Endodermal cell (in vitro differentiated cells): ENCODE data around the gene INTS11. TPM values are rescaled to one million over a fixed set of nuclear protein-coding genes. Genes with fewer than 3 reads are reported as not detected.
A peak's percentile ranks its signal among the peaks of the same experiment; 100 is the strongest.

Experiments used
- DNase-seq: peaks from one replicate; pipeline ENCODE4 v3.0.0-alpha.2; 2017
- H3K27ac ChIP-seq: 2 replicates; pipeline ENCODE4 v1.5.1; 2013; ENCODE audit warnings: mild to moderate bottlenecking, low read depth, low read length, moderate library complexity
- H3K27me3 ChIP-seq: 2 replicates; pipeline ENCODE4 v1.6.1; 2013; ENCODE audit warnings: mild to moderate bottlenecking, low read length, moderate library complexity; ENCODE audit not compliant: insufficient read depth, control insufficient read depth, poor library complexity, severe bottlenecking
- H3K36me3 ChIP-seq: 2 replicates; pipeline ENCODE4 v1.7.0; 2013; ENCODE audit warnings: mild to moderate bottlenecking, low read length, moderate library complexity; ENCODE audit not compliant: control insufficient read depth, insufficient read depth
- H3K4me1 ChIP-seq: one replicate; pipeline ENCODE4 v1.7.0; 2013; ENCODE audit warnings: low read length; ENCODE audit not compliant: control insufficient read depth, insufficient read depth
- H3K4me3 ChIP-seq: 2 replicates; pipeline ENCODE4 v1.5.1; 2013; ENCODE audit warnings: mild to moderate bottlenecking, low read length, moderate library complexity
- H3K9ac ChIP-seq: 2 replicates; pipeline ENCODE4 v1.6.1; 2013; ENCODE audit warnings: mild to moderate bottlenecking, low read length, moderate library complexity; ENCODE audit not compliant: poor library complexity, severe bottlenecking; ENCODE audit errors: extremely low read depth
- H3K9me3 ChIP-seq: 2 replicates; pipeline ENCODE4 v1.6.1; 2013; ENCODE audit warnings: mild to moderate bottlenecking, low read length, moderate library complexity; ENCODE audit not compliant: control insufficient read depth
- H3K27ac Mint-ChIP-seq: 2 replicates; pipeline ENCODE4 v1.8.0; 2020; ENCODE audit warnings: mixed read lengths
- H3K27me3 Mint-ChIP-seq: 2 replicates; pipeline ENCODE4 v1.8.0; 2021; ENCODE audit warnings: mild to moderate bottlenecking, mixed read lengths; ENCODE audit not compliant: insufficient read depth
- H3K36me3 Mint-ChIP-seq: 2 replicates; pipeline ENCODE4 v1.8.0; 2020; ENCODE audit warnings: low read depth, mixed read lengths
- H3K4me1 Mint-ChIP-seq: 2 replicates; pipeline ENCODE4 v1.8.0; 2020; ENCODE audit warnings: mixed read lengths
- H3K4me3 Mint-ChIP-seq: 2 replicates; pipeline ENCODE4 v1.8.0; 2020; ENCODE audit warnings: mild to moderate bottlenecking, moderate library complexity, mixed read lengths
- H3K9me3 Mint-ChIP-seq: 2 replicates; pipeline ENCODE4 v1.8.0; 2020; ENCODE audit warnings: mild to moderate bottlenecking, mixed read lengths
- CTCF ChIP-seq: fragments of 200-600 bp; sonication (generic); conservative IDR thresholded peaks from 2 replicates; pipeline ENCODE4 v1.5.0; 2021; ENCODE audit warnings: antibody characterized with exemption, mild to moderate bottlenecking
- WGBS, 2 experiments: methylation state at CpG; one replicate each; pipeline versions ENCODE4 v1.1.5 to v1.1.7; 2013; ENCODE audit warnings: missing lambda C conversion rate in 2 of 2, mixed read lengths in 1 of 2; ENCODE audit not compliant: insufficient coverage in 1 of 2, insufficient read length in 1 of 2; 5-methylcytosine and 5-hydroxymethylcytosine counted together
- total RNA-seq, 2 donors: library from RNA; stranded (reverse); fragmentation: NEBNext Ultra II Directional in 1 of 2; extraction: Animal tissue kit (Norgen Biotek cat#: 25700) in 1 of 2; gene quantifications; 2 replicates in 1 of 2; 3 replicates in 1 of 2; pipeline ENCODE4 v1.2.1, GENCODE V29; 2021

Gene INTS11
- total RNA-seq, 2 donors from 2014 or later, result 146 to 153 TPM

DNA sequence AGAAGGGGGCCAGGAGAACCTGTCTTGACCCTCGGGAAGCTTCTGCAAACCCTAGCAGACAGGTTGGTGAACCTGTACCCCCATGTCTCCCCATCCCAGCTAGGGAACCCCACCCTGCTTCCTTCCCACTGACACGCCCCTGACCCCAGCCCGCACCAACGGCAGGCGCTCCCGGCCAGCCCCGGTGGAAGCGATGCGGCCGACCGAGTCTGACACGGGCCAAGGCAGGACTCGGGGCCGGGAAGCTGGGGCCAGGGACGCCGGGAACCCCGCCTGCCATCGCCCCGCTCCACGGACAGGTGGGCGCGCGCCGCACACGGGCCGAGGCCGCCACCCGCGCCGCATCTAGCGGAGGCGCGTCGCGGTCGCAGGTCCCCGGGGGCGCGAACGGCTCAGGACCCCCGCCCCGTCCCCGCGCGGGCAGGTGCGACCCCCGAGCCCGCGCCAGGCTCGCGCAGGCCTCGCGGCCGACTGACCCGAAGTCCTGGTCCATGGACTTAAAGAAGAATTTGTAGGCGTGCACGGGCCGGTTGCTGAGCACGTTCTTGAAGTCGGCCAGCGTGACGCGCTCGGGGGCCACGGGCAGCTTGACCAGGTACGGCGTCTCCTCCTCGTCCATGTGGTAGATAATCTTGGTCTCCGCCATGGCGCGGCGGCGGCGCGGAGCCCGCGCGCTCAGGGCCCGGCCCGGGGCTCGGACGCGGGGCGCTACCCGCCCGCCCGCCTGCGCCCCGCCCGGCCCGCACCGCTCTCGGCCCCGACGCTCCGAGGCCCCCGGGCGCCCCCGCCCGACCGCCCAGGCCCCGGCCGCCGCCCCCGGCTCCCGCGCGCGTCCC is 24.2 kb upstream of the INTS11 start:
- Mint-ChIP-seq H3K36me3 (no peaks in the 10 kb centered on the region), H3K9me3 (no peaks in the 10 kb centered on the region), H3K27me3 (no peaks in the 10 kb centered on the region), H3K4me3 (peak overlapping the region; percentile 67), H3K27ac (no peak overlapping the region), H3K4me1 (peaks cover 10% of the 10 kb centered on the region)
- H3K4me3 ChIP-seq, result peak overlapping the region; percentile 90
- H3K27me3 ChIP-seq, result no peaks in the 10 kb centered on the region
- 1 to 2% methylated on average over 23 to 109 of the region's 109 CpGs for WGBS, 2 experiments
- peak overlapping the region; percentile 63 for H3K9ac ChIP-seq
- DNase-seq, result peak; percentile 73
- no peak overlapping the region for H3K27ac ChIP-seq
- H3K9me3 ChIP-seq, result no peaks in the 10 kb centered on the region
- no peak for TF ChIP-seq CTCF
- H3K4me1 ChIP-seq, result peaks cover 8% of the 10 kb centered on the region
- H3K36me3 ChIP-seq, result peaks cover 7% of the 10 kb centered on the region

DNA sequence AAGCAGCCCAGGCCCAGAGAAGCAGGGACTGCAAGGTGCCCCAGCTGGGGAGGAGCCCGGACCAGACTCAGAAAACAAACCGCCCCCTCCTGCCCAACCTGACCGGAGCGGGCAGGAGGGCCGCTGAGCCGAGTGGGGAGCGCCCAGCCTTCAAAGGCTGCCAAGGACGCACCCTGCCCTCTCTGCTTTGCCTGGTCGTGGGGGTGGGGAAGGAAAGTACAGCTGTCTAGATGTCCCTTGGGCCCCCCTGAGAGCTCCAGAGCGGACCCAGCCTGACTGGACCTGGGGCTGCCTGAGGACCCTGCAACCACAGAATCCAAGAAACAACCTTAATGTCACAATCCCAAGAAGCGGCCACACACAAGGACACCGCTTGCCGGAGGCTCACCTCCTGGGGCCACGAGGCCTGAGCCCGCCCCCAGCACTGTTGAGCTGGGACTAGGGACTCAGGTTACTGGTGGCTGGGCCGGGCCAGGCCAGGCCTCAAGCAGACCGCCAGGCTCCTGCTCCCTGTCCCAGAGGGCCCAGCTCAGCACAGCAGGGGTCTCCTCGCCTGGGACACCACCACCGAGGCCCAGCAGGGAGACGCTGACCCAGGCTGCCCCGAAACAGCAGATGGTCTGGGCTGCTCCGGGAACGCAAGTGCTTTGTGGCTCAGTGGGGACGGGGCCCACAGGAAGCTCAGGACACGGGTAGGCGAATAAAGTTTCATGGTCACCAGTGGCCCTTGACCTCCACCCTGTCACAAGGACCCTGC is 23.4 kb upstream of the INTS11 start:
- H3K36me3 ChIP-seq, result peaks cover 5% of the 10 kb centered on the region
- peak; percentile 86 for DNase-seq
- Mint-ChIP-seq H3K27me3 (no peaks in the 10 kb centered on the region), H3K27ac (no peak overlapping the region), H3K4me1 (peaks cover 10% of the 10 kb centered on the region), H3K4me3 (peak overlapping the region; percentile 67), H3K9me3 (no peaks in the 10 kb centered on the region), H3K36me3 (no peaks in the 10 kb centered on the region)
- peaks cover 5% of the 10 kb centered on the region for H3K4me1 ChIP-seq
- no peaks in the 10 kb centered on the region for H3K27me3 ChIP-seq
- TF ChIP-seq CTCF, result no peak
- H3K27ac ChIP-seq, result no peak overlapping the region
- H3K4me3 ChIP-seq, result peak overlapping the region; percentile 90
- 21 to 34% methylated on average over 15 to 26 of the region's 26 CpGs for WGBS, 2 experiments
- H3K9ac ChIP-seq, result peak overlapping the region; percentile 63
- no peaks in the 10 kb centered on the region for H3K9me3 ChIP-seq

- no peak for DNase-seq
- no peak overlapping the region for H3K27ac Mint-ChIP-seq
- peak overlapping the region; percentile 90 for H3K4me3 ChIP-seq
These were observed 22.7 kb upstream of the INTS11 start for GRCh38 chr1:1347026-1347595.

More at GRCh38 chr1:1347026-1347595, 22.7 kb upstream of the INTS11 start:
- TF ChIP-seq CTCF, result no peak
- no peaks in the 10 kb centered on the region for H3K36me3 Mint-ChIP-seq
- Histone ChIP-seq H3K27me3 (no peaks in the 10 kb centered on the region), H3K27ac (no peak overlapping the region), H3K36me3 (no peaks in the 10 kb centered on the region), H3K4me1 (peaks cover 5% of the 10 kb centered on the region), H3K9ac (no peak overlapping the region), H3K9me3 (no peaks in the 10 kb centered on the region)
- H3K27me3 Mint-ChIP-seq, result no peaks in the 10 kb centered on the region
- H3K9me3 Mint-ChIP-seq, result no peaks in the 10 kb centered on the region
- H3K4me3 Mint-ChIP-seq, result peak overlapping the region; percentile 67
- WGBS, 2 experiments, result 93 to 100% methylated on average over 6 to 10 of the region's 10 CpGs
- peaks cover 3% of the 10 kb centered on the region for H3K4me1 Mint-ChIP-seq
